Immature natural killer cell (primary cell): ENCODE results near the gene SLC25A21. TPM values are rescaled to one million over a fixed set of nuclear protein-coding genes. Genes with fewer than 3 reads are reported as not detected.

Source experiments
- DNase-seq, 3 donors: peaks; one replicate each; pipeline ENCODE4 v3.0.0; 2022; ENCODE audit warnings: mixed read lengths in 1 of 3
- H3K27ac Mint-ChIP-seq, 6 donors: one replicate each; pipeline ENCODE4 v1.8.0; 2020; ENCODE audit warnings: mixed read lengths in 6 of 6, mild to moderate bottlenecking in 5 of 6, inconsistent platforms in 4 of 6, moderate library complexity in 3 of 6
- H3K27me3 Mint-ChIP-seq, 3 donors: one replicate each; pipeline ENCODE4 v1.8.0; 2020 to 2021; ENCODE audit warnings: low read depth in 3 of 3, mild to moderate bottlenecking in 3 of 3, mixed read lengths in 3 of 3, moderate library complexity in 3 of 3, inconsistent platforms in 1 of 3
- H3K36me3 Mint-ChIP-seq, 3 donors: one replicate each; pipeline ENCODE4 v1.8.0; 2020; ENCODE audit warnings: mixed read lengths in 3 of 3, inconsistent platforms in 2 of 3, mild to moderate bottlenecking in 2 of 3
- H3K4me1 Mint-ChIP-seq, 2 donors: one replicate each; pipeline ENCODE4 v1.8.0; 2020; ENCODE audit warnings: inconsistent platforms in 2 of 2, mild to moderate bottlenecking in 2 of 2, mixed read lengths in 2 of 2, moderate library complexity in 1 of 2
- H3K4me3 Mint-ChIP-seq, 5 donors: one replicate each; pipeline ENCODE4 v1.8.0; 2020; ENCODE audit warnings: mild to moderate bottlenecking in 5 of 5, mixed read lengths in 5 of 5, inconsistent platforms in 3 of 5, moderate library complexity in 3 of 5
- H3K9me3 Mint-ChIP-seq, 6 donors: one replicate each; pipeline ENCODE4 v1.8.0; 2020; ENCODE audit warnings: mild to moderate bottlenecking in 6 of 6, mixed read lengths in 6 of 6, inconsistent platforms in 4 of 6, moderate library complexity in 3 of 6
- polyA plus RNA-seq, 3 donors: library from polyadenylated mRNA; unstranded; fragments of 300-500 nt; fragmentation: Illumina TruSeq; gene quantifications; one replicate each; pipeline ENCODE4 v1.2.3, GENCODE V29; 2021

The SLC25A21 gene
- polyA plus RNA-seq, 3 donors from 2014 or later, result not detected

DNA sequence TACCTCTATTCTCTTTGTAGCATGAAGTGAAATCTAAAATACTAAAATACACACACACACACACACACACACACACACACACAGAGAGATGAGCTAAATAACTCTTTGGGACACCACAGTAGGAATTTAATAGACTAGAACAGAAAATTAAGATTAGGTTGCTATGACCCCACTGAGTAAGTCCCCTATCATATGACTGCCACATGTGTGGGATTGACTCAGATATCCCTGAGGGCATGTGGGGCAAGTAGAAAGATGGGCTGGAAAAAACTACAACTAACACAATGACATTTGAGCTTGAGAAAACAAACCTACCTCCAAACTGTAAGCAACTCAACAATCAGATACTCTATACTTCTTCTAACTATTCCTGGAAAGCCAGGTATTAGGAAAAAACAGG is 27.0 kb downstream of the SLC25A21 start:
- H3K9me3 Mint-ChIP-seq, result peaks cover 2 to 8% (median 4%) of the 10 kb centered on the region in 6 donors
- no peak for DNase-seq
- H3K4me3 Mint-ChIP-seq, result no peak overlapping the region
- H3K27me3 Mint-ChIP-seq, result no peaks in the 10 kb centered on the region
- H3K4me1 Mint-ChIP-seq, result no peaks in the 10 kb centered on the region
- H3K36me3 Mint-ChIP-seq, result no peaks in the 10 kb centered on the region
- H3K27ac Mint-ChIP-seq, result no peak overlapping the region

DNA sequence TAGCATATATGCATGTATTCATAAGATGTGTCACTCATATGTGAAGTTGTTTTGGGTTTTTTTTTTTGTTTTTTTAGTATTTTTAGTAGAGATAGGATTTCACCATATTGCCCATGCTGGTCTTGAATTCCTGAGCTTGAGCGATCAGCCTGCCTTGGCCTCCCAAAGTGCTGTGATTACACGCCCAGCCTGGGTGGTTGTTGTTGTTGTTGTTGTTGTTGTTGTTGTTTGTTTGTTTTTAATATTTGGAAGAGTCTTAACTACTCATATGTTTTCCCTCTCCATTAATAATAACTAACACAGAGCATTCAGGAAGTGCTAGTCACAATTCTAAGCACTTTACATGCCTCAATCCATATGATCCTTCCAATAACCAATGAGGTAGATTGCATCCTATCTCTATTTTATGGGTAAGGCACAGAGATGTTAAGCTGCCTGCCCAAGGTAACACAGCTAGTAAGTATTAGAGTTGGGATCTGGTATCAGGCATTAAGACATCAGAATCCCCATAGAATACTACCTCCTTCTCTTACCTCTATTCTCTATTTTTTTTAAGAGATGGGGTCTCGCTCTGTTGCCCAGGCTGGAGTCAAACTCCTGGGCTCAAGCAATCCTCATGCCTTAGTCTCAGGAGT is 27.6 kb downstream of the SLC25A21 start:
- peaks cover 2 to 8% (median 4%) of the 10 kb centered on the region in 6 donors for H3K9me3 Mint-ChIP-seq
- no peaks in the 10 kb centered on the region for H3K27me3 Mint-ChIP-seq
- H3K36me3 Mint-ChIP-seq, result no peaks in the 10 kb centered on the region
- no peaks in the 10 kb centered on the region for H3K4me1 Mint-ChIP-seq
- H3K27ac Mint-ChIP-seq, result no peak overlapping the region
- no peak for DNase-seq
- H3K4me3 Mint-ChIP-seq, result no peak overlapping the region

DNA sequence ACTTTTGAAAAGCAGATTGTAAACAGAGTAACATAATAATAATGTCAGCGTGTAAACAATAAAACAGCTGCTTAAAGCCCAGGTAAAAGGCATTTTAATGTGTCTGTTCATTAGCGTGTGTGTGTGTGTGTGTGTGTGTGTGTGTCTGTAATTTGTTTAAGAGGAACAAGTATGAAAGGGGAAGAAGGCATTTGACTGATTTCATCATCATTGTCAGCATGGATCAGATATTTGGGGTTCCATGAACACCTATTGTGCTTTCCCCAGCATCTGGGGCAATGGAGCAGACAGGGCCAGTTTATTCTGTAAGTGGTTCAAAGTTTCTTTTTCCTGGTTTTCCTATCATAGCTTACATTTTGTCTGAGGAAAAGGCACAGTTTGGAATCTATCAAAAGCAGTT is 28.9 kb downstream of the SLC25A21 start:
- no peak overlapping the region for H3K27ac Mint-ChIP-seq
- no peaks in the 10 kb centered on the region for H3K27me3 Mint-ChIP-seq
- H3K36me3 Mint-ChIP-seq, result no peaks in the 10 kb centered on the region
- no peak overlapping the region for H3K4me3 Mint-ChIP-seq
- DNase-seq, result no peak
- no peaks in the 10 kb centered on the region for H3K4me1 Mint-ChIP-seq
- peaks cover under 1 to 9% (median 6%) of the 10 kb centered on the region in 6 donors for H3K9me3 Mint-ChIP-seq

DNA sequence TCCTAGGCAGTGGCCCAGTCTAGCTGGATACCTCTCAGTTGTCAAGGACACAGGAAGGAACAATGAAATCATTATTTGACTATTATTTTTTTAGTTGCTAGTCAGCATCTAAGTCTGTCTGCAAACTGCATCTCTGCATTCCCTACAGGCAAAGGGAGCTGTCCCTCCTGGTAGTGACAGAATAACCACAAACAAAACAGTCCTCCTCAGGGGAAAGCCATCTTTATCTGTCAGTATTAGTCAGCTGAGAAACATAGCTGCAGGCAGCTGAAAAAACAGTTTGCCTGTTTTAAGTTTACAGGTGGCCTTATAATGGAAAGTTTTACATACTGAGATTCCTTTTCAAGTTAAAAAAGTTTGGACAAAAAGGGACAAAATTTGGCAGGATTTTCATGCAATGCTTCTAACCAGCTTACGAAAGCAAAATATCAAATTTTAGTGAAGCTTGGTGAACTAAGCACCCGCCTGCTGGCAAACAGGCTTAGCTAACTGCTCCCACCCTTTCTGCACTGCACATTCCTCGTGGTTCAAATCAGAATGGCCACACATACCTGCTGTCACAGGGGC is 29.5 kb downstream of the SLC25A21 start:
- Mint-ChIP-seq H3K4me3 (no peak overlapping the region), H3K27ac (no peak overlapping the region), H3K27me3 (no peaks in the 10 kb centered on the region), H3K4me1 (no peaks in the 10 kb centered on the region), H3K9me3 (peaks cover 1 to 9% (median 6%) of the 10 kb centered on the region in 6 donors), H3K36me3 (no peaks in the 10 kb centered on the region)
- no peak for DNase-seq

DNA sequence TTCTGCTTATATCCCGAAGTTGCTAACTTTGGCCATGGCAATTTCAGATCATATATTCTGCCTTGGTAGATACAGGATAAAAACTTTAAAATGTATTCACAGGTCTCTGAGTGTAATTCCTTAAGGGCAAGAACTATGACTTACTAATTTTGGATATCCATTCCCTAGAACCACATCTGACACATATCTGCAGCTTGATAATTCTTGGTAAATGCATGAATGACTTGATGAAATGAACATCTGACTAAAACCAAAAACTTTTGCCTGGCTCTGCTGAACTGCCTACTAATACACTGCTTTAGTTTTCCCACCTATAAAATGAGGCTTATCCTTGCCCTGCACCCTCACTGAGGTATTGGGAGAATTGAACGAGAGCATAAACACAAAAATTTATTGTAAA is 32.2 kb downstream of the SLC25A21 start:
- Mint-ChIP-seq H3K9me3 (peaks cover 1 to 16% (median 6%) of the 10 kb centered on the region in 6 donors), H3K4me1 (no peaks in the 10 kb centered on the region), H3K36me3 (no peaks in the 10 kb centered on the region), H3K27me3 (peaks cover 0 to 3% (median 0%) of the 10 kb centered on the region in 3 donors), H3K27ac (no peak overlapping the region), H3K4me3 (no peak overlapping the region)
- no peak for DNase-seq

DNA sequence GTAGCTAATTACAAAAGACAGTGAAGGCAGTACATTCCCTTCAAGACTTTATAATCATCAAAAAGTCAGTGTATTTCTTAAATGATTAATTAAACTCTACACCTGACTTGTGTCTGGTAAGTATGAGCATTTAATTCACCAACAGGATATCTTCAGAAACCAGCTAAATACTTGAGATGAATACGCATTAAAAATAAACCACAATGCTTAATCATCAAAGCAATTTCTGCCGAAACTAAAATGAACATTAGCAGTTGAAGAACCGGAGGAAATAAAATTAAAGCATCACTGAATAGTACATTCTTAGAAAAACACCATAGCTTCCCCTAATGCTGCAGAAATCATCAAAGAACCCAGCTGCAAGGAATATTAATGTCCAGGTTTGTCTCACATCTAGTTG is 32.7 kb downstream of the SLC25A21 start:
- Mint-ChIP-seq H3K36me3 (no peaks in the 10 kb centered on the region), H3K27ac (no peak overlapping the region), H3K27me3 (peaks cover 0 to 3% (median 0%) of the 10 kb centered on the region in 3 donors), H3K4me1 (no peaks in the 10 kb centered on the region), H3K4me3 (no peak overlapping the region), H3K9me3 (peaks cover 1 to 16% (median 4%) of the 10 kb centered on the region in 6 donors)
- DNase-seq, result no peak

DNA sequence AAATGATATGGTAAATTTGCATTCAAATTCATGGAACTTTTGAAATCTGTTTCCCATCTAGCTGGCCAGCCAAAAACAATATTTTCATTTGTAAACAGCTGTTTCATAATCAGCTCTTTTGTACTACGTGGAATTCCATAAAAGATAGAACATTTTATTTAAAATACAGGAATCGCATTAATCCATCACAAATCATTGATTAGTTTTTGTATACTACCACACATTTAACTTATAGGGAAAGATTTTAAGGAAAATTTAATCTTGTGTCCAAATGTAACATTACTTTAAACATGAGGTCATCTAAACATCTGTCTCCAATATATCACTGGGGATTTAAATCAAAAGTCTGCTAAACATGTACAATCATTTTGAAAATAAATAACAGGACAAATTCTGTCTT is 33.5 kb downstream of the SLC25A21 start:
- Mint-ChIP-seq H3K27me3 (peaks cover 0 to 3% (median 0%) of the 10 kb centered on the region in 3 donors), H3K36me3 (no peaks in the 10 kb centered on the region), H3K9me3 (peaks cover 2 to 17% (median 5%) of the 10 kb centered on the region in 6 donors), H3K4me1 (no peaks in the 10 kb centered on the region), H3K27ac (no peak overlapping the region), H3K4me3 (no peak overlapping the region)
- no peak for DNase-seq

DNA sequence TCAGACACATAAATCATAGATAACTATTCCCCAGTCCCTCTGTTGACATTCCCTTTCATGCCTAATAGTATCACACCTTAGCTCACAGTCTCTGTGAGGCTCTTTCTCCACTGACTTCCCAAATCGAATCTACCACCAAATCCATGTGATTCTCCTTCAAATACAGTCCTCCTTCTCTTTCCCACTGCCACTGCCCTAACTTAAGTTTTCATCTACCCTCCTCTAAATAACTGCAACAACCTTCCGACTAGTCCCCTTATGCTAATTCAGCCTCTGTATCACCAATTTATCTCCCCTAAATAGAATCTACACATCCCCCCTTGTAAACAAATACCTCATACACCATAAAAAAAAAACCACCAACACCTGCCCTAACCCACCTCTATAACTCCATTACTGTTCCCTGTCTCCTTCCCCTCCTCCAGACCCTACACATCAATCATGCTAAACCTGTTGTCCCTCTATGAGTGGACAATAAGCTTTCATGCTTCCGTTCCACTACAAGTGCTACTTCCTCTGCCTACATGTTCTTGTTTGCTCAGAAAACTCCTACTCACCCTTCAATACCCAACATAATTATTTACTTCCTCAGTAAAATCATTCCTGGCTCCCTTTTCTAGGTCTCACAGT is 39.0 kb downstream of the SLC25A21 start:
- Mint-ChIP-seq H3K27ac (no peak overlapping the region), H3K4me3 (no peak overlapping the region), H3K36me3 (no peaks in the 10 kb centered on the region), H3K4me1 (no peaks in the 10 kb centered on the region), H3K9me3 (peaks cover 5 to 35% (median 16%) of the 10 kb centered on the region in 6 donors), H3K27me3 (peaks cover 0 to 3% (median 1%) of the 10 kb centered on the region in 3 donors)
- DNase-seq, result no peak

DNA sequence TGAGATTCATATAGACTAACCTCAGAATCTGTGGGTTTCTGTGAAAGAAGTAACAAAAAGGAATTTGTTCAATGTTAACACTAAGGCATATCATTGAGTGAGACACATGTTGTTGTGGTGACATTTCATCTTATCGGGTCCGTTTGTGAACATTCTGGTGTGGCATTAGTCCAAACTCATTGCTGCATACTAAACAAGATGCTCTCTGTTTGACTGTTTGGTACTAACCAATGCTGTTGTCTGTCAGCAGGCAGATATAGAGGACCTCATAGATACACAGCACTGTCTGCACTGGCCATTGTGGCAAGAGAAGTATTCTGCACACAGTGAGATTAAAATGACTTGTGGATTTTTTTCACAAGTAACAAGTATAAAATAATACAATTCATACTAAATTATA is 41.2 kb downstream of the SLC25A21 start:
- Mint-ChIP-seq H3K9me3 (peaks cover 3 to 46% (median 19%) of the 10 kb centered on the region in 6 donors), H3K27ac (no peak overlapping the region), H3K4me3 (no peak overlapping the region), H3K4me1 (no peaks in the 10 kb centered on the region), H3K36me3 (no peaks in the 10 kb centered on the region), H3K27me3 (peaks cover 0 to 4% (median 1%) of the 10 kb centered on the region in 3 donors)
- DNase-seq, result no peak

DNA sequence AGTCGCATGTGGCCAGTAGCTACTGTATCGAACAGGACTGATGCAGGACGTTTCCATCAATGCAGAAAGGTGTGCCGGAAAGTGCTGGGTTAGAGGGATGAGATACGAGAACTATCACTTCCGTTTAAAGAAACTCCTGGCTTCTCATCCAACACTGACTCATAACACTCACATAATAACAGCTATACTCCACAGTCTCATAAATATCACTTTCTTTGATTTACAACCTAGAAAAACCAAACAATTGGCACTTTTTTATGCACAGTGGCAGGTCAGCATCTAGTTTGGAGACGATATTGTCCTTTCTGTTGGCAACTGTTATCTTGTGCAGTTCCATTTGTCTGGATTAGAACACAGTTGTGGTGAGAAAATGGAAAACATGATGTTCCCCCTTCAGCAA is 43.4 kb downstream of the SLC25A21 start:
- Mint-ChIP-seq H3K27ac (no peak overlapping the region), H3K4me1 (no peaks in the 10 kb centered on the region), H3K4me3 (no peak overlapping the region), H3K27me3 (peaks cover 0 to 4% (median 1%) of the 10 kb centered on the region in 3 donors), H3K9me3 (peaks cover 3 to 54% (median 17%) of the 10 kb centered on the region in 6 donors), H3K36me3 (no peaks in the 10 kb centered on the region)
- DNase-seq, result no peak

DNA sequence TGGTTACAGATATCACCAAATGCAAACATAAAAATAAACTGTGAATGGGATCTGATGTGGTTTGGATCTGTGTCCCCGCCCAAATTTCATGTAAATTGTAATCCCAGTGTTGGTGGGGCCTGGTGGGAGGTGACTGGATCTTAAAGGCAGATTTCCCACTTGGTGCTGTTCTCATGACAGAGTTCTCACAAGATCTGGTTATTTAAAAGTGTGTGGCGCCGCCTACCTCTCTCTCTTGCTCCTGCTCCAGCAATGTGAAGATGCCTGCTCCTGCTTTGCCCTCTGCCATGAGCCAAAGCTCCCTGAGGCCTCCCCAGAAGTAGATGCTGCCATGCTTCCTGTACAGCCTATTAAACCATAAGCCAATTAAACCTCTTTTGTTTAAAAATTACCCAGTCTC is 47.8 kb downstream of the SLC25A21 start:
- Mint-ChIP-seq H3K36me3 (no peaks in the 10 kb centered on the region), H3K27me3 (peaks cover 0 to 4% (median 0%) of the 10 kb centered on the region in 3 donors), H3K9me3 (peaks cover 0 to 34% (median 6%) of the 10 kb centered on the region in 6 donors), H3K4me1 (no peaks in the 10 kb centered on the region), H3K27ac (no peak overlapping the region), H3K4me3 (no peak overlapping the region)
- DNase-seq, result no peak

DNA sequence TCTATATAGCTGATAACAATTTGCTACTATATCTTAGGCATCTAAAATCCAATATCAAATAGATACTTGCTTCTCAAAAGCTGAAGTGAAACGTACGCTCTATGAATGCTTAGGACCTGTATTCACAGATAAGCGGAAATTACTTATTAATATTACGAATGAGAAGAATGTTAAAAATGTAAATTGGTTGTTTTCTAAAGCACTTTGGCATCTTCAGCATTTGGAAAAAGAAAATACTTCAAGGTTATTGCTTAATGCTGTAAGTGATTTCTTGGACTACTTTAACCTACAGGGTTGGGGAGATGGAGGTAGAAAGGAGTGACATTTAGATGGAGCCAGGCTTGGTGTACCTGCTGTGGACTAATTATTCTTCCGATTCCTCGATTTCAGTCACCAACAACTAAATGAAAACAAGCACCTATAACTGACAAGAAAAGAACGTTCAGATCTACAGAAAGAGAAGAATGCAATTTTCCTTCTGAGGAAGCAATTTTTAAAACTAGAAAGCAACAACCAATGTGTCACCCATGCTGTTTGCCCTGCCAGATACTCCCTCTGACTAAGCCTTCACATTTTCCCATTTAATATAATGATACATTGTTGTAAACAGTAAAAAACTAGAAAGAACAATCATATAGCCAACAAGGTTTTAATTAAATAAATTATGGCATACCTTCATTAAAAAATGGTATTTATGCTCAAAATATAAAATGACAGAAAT is 49.3 kb downstream of the SLC25A21 start:
- Mint-ChIP-seq H3K4me1 (no peaks in the 10 kb centered on the region), H3K36me3 (no peaks in the 10 kb centered on the region), H3K4me3 (no peak overlapping the region), H3K27ac (no peak overlapping the region), H3K27me3 (peaks cover 0 to 4% (median 0%) of the 10 kb centered on the region in 3 donors), H3K9me3 (peaks cover 0 to 24% (median 6%) of the 10 kb centered on the region in 6 donors)
- no peak for DNase-seq

DNA sequence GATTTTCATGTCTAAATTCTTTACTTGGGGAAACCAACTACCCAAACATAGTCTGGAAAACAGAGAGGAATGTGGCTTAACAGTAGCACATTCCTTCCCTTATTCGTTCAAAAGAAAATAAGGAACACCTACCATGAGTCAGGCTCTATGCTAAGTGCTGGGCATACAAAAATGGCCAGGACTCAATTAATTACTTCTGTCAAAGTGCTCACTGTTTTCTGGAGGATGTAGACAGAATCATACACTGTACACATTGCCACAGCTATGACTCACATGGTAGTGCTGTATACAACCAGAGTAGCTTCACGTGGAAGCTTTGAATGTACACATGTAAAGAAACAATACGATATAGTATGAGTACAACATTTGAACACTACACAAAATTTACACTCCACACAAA is 50.1 kb downstream of the SLC25A21 start:
- Mint-ChIP-seq H3K27me3 (peaks cover 0 to under 1% (median 0%) of the 10 kb centered on the region in 3 donors), H3K27ac (no peak overlapping the region)

More for the DNA sequence above, 50.1 kb downstream of the SLC25A21 start:
- Mint-ChIP-seq H3K4me3 (no peak overlapping the region), H3K4me1 (no peaks in the 10 kb centered on the region), H3K36me3 (no peaks in the 10 kb centered on the region), H3K9me3 (peaks cover 0 to 17% (median 8%) of the 10 kb centered on the region in 6 donors)
- DNase-seq, result no peak
